ENCODE measurements around the gene TRAK1. TPM values are rescaled to one million over a fixed set of nuclear protein-coding genes. Genes with fewer than 3 reads are reported as not detected.

Gene TRAK1
- total and polyA plus RNA-seq, 2 donors (not counting 1 experiment from before 2014, with no cell fraction given): 71.3 to 129 TPM

DNA sequence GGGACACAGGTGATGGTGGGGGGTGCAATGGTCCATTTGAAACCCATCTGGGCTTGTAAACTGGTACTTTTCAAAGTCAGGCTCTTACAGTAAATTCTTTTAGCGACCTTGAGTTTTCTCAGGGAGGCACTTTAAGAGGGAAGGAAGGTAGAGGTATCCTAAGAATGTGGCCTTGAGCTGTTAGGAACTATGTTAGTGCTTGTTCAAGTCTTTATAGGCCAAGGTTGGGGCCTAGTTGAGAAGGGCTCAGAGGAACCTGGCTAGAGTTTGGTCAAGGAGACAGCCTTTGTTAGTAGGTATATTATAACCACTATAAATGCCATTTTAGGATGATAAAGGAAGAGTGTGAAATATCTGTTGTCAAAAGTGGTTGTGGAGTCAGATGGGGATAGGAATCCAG is 184.1 kb downstream of the TRAK1 start:
- Histone ChIP-seq H3K9ac (ENCODE audit: low read length) (no peak overlapping the region), H3K36me3 (replicated peaks in 1 of 2; ENCODE audit: control extremely low read depth in 1 of 2, control insufficient read depth in 1 of 2, extremely low read depth in 1 of 2, insufficient read depth in 2 of 2, low read length in 1 of 2) (no peaks in the 10 kb centered on the region), H3K27me3 (replicated peaks in 1 of 4; ENCODE audit: control extremely low read depth in 1 of 4, control insufficient read depth in 3 of 4, insufficient read depth in 4 of 4, low read length in 3 of 4) (peaks cover 0 to 6% (median 3%) of the 10 kb centered on the region in 4 experiments), H3K79me2 (ENCODE audit: control insufficient read depth, insufficient read depth, low read length) (no peaks in the 10 kb centered on the region), H3K4me1 (ENCODE audit: control insufficient read depth in 2 of 2, insufficient read depth in 2 of 2, low read length in 2 of 2) (no peaks in the 10 kb centered on the region), H4K20me1 (ENCODE audit: control insufficient read depth, insufficient read depth, low read length, poor library complexity, severe bottlenecking) (no peaks in the 10 kb centered on the region), H3K27ac (ENCODE audit: low read length in 2 of 2) (no peak overlapping the region), H3K4me2 (replicated peaks; ENCODE audit: low read depth, low read length, poor library complexity, severe bottlenecking) (no peak overlapping the region), H3K4me3 (ENCODE audit: control extremely low read depth in 1 of 5, extremely low read depth in 1 of 5, insufficient read depth in 1 of 5, low read depth in 2 of 5, low read length in 4 of 5) (no peak overlapping the region), H3K9me3 (ENCODE audit: control extremely low read depth in 1 of 3, control insufficient read depth in 2 of 3, insufficient read depth in 1 of 3, low read length in 2 of 3) (peaks cover 0 to 10% (median 8%) of the 10 kb centered on the region in 3 donors), H2AFZ (ENCODE audit: insufficient read depth, low read depth, low read length, poor library complexity, severe bottlenecking) (no peak overlapping the region)
- no peak overlapping the region for H3K27ac Mint-ChIP-seq
- peaks cover 9% of the 10 kb centered on the region for H3K9me3 Mint-ChIP-seq (ENCODE audit: insufficient read depth)
- POLR2A ChIA-PET: no interaction called here
- WGBS (ENCODE audit: insufficient coverage): 75% methylated on average over 1 of the region's 1 CpG
- CTCF ChIA-PET: no interaction called here
- peaks cover 12% of the 10 kb centered on the region for H3K27me3 Mint-ChIP-seq
- intact Hi-C loops (cut with micrococcal nuclease): no loop called here
- no peak for ATAC-seq (ENCODE audit: low read depth)
- no peak for DNase-seq
- H3K4me3 Mint-ChIP-seq: no peak overlapping the region
- H3K4me1 Mint-ChIP-seq: no peaks in the 10 kb centered on the region
- TF ChIP-seq EZH2 (IDR thresholded peaks at IDR 0.05; ENCODE audit: borderline replicate concordance, insufficient read depth, low read depth, low read length, poor library complexity, severe bottlenecking): no peak

Small RNAs within 50 kb of the gene (small RNA-seq; reads per million reads assigned to genes)
- not detected for gene RNU4-78P (ENCODE audit: insufficient read length, low read depth, low replicate concordance)

Other genes starting within 250 kb of the TRAK1 start
- 27.2 and 33.7 TPM in 2 replicates for gene ULK4, start 129.3 kb upstream of the TRAK1 start, total RNA-seq
- 5.2 and 12.2 TPM in 2 replicates for gene ULK4, start 129.3 kb upstream of the TRAK1 start, polyA plus RNA-seq
- not detected in 2 replicates for gene CCK, start 174.8 kb downstream of the TRAK1 start, total RNA-seq
- gene CCK, start 174.8 kb downstream of the TRAK1 start, polyA plus RNA-seq: not detected in 2 replicates

Data from B cell (primary cell).